C4-2B (cell line): ENCODE data around the gene ATP1A3.

Source experiments
- H3K27ac ChIP-seq: fragments of 450-650 bp; 2 replicates; pipeline ENCODE4 v1.5.1; 2017
- CTCF ChIP-seq: fragments of 450-650 bp; conservative IDR thresholded peaks from 2 replicates; pipeline ENCODE4 v1.5.1; 2017; ENCODE audit warnings: mild to moderate bottlenecking
- ZFX ChIP-seq: fragments of 450-650 bp; IDR thresholded peaks from 2 replicates; pipeline ENCODE4 v1.6.1; 2017

The ATP1A3 gene

GRCh38 chr19:42006569-42006968 lies 12.5 kb upstream of the ATP1A3 start:
- H3K27ac ChIP-seq = no peak overlapping the region
- no peak for TF ChIP-seq CTCF
- TF ChIP-seq ZFX = no peak

DNA sequence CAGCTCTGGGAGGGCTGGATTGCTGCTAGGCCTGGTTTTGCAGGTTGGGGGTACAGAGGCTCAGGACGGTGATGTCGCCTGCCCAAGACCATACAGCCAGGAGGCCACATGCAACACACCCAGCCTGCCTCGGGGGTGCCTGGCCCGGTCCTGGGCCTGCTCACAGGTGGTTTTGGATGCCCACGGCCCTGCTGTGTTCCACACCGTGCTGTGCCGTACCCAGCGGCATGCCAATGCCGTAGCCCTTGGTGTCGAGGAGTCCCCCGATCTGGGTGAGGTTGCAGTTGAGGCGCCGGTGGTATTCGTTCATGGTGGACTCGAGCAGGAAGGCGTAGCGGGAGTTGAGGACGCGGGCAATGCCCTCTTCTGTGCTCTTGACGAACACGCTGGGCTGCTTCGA lies 11.5 kb upstream of the ATP1A3 start:
- H3K27ac ChIP-seq = no peak overlapping the region
- TF ChIP-seq CTCF (no peak), ZFX (no peak)

GRCh38 chr19:42003506-42004294 lies 9.7 kb upstream of the ATP1A3 start:
- TF ChIP-seq ZFX (no peak), CTCF (no peak)
- H3K27ac ChIP-seq = no peak overlapping the region

GRCh38 chr19:41999878-42000208 lies 5.8 kb upstream of the ATP1A3 start:
- no peak overlapping the region for H3K27ac ChIP-seq
- TF ChIP-seq ZFX (no peak), CTCF (no peak)

- no peak overlapping the region for H3K27ac ChIP-seq
- TF ChIP-seq ZFX = no peak
- TF ChIP-seq CTCF = no peak
Measured at GRCh38 chr19:41999071-41999877, 5.2 kb upstream of the ATP1A3 start.

- H3K27ac ChIP-seq = no peak overlapping the region
- peak; percentile 60 for TF ChIP-seq CTCF
- TF ChIP-seq ZFX = no peak
Measured at GRCh38 chr19:41998246-41999020, 4.4 kb upstream of the ATP1A3 start.

DNA sequence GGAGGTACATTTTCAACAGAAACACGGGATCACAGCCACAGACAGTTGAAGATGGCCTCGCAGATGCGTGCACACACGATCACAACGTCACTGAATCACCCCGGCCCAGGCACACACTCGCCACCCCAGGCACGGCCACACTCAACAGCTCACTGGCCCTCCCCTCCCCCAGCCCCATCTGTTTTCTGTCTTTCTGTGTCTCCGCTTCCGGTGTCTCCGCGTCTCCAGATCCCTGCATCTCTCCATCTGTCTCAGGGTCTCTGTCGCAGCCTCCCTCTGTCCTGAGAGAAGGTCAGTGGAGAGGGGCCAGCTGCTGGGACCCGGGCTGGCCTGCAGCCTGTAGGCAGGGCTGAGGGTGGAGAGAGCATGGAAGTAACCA lies 3.8 kb upstream of the ATP1A3 start:
- TF ChIP-seq CTCF (no peak), ZFX (no peak)
- H3K27ac ChIP-seq = no peak overlapping the region
